GM12878 (cell line): ENCODE results near the gene ZNF304. TPM values are rescaled to one million over a fixed set of nuclear protein-coding genes. Genes with fewer than 3 reads are reported as not detected.
"Not testable (repeated sequence)": the region's sequence is repeated elsewhere in the genome, so short reads cannot be mapped to it uniquely, and the experiment has no call there.

Source experiments
- ATAC-seq: fragments of 200-7000 bp; cut with Tn5 transposase; 3 replicates; pipeline ENCODE4 v1.9.1; 2020; ENCODE audit warnings: mild to moderate bottlenecking, moderate library complexity
- BruUV-seq: library from RNA; stranded (reverse); fragments of 400-500 nt; replicated peaks from 2 replicates; lab custom pipeline; 2021; lab: Mats Ljungman, UMichigan
- CTCF ChIA-PET: fragments of 300-600 bp; sonication (Branson Sonifier 250); formaldehyde crosslinking; extraction: SDS; loops from one replicate; lab custom pipeline; 2021; ENCODE audit warnings: inconsistent platforms; lab: Yijun Ruan, JAX
- POLR2A ChIA-PET: fragments of 350-600 bp; formaldehyde crosslinking; extraction: SDS; loops from one replicate; lab custom pipeline; 2021; ENCODE audit warnings: inconsistent platforms; lab: Charles Lee
- RAD21 ChIA-PET: fragments of 300-600 bp; sonication (Branson Sonifier 250); formaldehyde crosslinking; loops from one replicate; lab custom pipeline; 2023; ENCODE audit warnings: antibody characterized with exemption; ENCODE audit not compliant: unreplicated experiment; lab: Charles Lee
- SMC1A ChIA-PET: fragments of 300-600 bp; sonication (Branson Sonifier 250); formaldehyde crosslinking; loops from one replicate; lab custom pipeline; 2023; ENCODE audit not compliant: unreplicated experiment, uncharacterized antibody; lab: Charles Lee
- DNase-seq: peaks from one replicate; pipeline ENCODE4 v3.0.0-alpha.2; 2011; ENCODE audit warnings: low read depth, low spot score
- FAIRE-seq: peaks from 3 replicates; lab custom pipeline; 2011; peaks lifted over from hg19 to GRCh38; lab: Jason Lieb, UNC
- H2AFZ ChIP-seq: 2 replicates; pipeline ENCODE4 v1.6.0; 2011; ENCODE audit warnings: low read depth, low read length, control low read depth; ENCODE audit not compliant: control insufficient read depth
- H3K27ac ChIP-seq: 2 replicates; pipeline ENCODE4 v1.5.1; 2011; ENCODE audit warnings: control low read depth; ENCODE audit not compliant: control insufficient read depth, insufficient read depth
- H3K27me3 ChIP-seq, 2 experiments: replicated peaks in 1 of 2; 2 replicates each; pipeline versions ENCODE4 v1.6.0 to v1.6.1; 2011; ENCODE audit warnings: low read length in 1 of 2; ENCODE audit not compliant: control insufficient read depth in 2 of 2, insufficient read depth in 2 of 2
- H3K36me3 ChIP-seq, 2 experiments: 2 replicates each; pipeline ENCODE4 v1.5.1; 2011; ENCODE audit warnings: low read length in 1 of 2; ENCODE audit not compliant: control insufficient read depth in 2 of 2, insufficient read depth in 2 of 2
- H3K4me1 ChIP-seq: 2 replicates; pipeline ENCODE4 v1.6.1; 2011; ENCODE audit warnings: mild to moderate bottlenecking, low read length, moderate library complexity, mixed read lengths; ENCODE audit not compliant: control insufficient read depth, insufficient read depth
- H3K4me2 ChIP-seq: 2 replicates; pipeline ENCODE4 v1.6.0; 2011; ENCODE audit warnings: control low read depth; ENCODE audit not compliant: control insufficient read depth, insufficient read depth
- H3K4me3 ChIP-seq: fragments of 200-600 bp; sonication (generic); 2 replicates; pipeline ENCODE4 v1.5.1; 2016
- H3K79me2 ChIP-seq: 2 replicates; pipeline ENCODE4 v1.6.0; 2011; ENCODE audit warnings: low read length; ENCODE audit not compliant: control insufficient read depth, insufficient read depth
- H3K9ac ChIP-seq: 2 replicates; pipeline ENCODE4 v1.8.0; 2011; ENCODE audit warnings: low read length, control low read depth, mixed read lengths; ENCODE audit not compliant: control insufficient read depth, insufficient read depth
- H3K9me3 ChIP-seq: replicated peaks from 3 replicates; pipeline ENCODE4 v1.5.1; 2011; ENCODE audit warnings: mild to moderate bottlenecking, low read length; ENCODE audit not compliant: control insufficient read depth, insufficient read depth
- H4K20me1 ChIP-seq: 2 replicates; pipeline ENCODE4 v1.6.0; 2011; ENCODE audit not compliant: control insufficient read depth, insufficient read depth
- BCL11A ChIP-seq: IDR thresholded peaks from 2 replicates; pipeline ENCODE4 v1.6.1; 2011; ENCODE audit warnings: low read depth, low read length
- CREB1 ChIP-seq: IDR thresholded peaks from 2 replicates; pipeline ENCODE4 v1.6.1; 2012; ENCODE audit warnings: low read depth, mild to moderate bottlenecking, inconsistent platforms
- FOS ChIP-seq: IDR thresholded peaks from 3 replicates; pipeline ENCODE4 v1.6.1; 2011; ENCODE audit warnings: borderline replicate concordance; ENCODE audit not compliant: insufficient read length; ENCODE audit errors: extremely low read depth
- KDM1A ChIP-seq: fragments of 200-600 bp; sonication (generic); IDR thresholded peaks from 2 replicates; pipeline ENCODE4 v1.6.1; 2016; ENCODE audit warnings: borderline replicate concordance
- MTA2 ChIP-seq: fragments of 450-650 bp; IDR thresholded peaks from 2 replicates; pipeline ENCODE4 v1.6.1; 2016; ENCODE audit warnings: low read depth, mild to moderate bottlenecking, moderate library complexity
- POLR2A ChIP-seq: IDR thresholded peaks from 2 replicates; pipeline ENCODE4 v1.6.1; 2011; ENCODE audit warnings: low read depth, mild to moderate bottlenecking, low read length
- RAD21 ChIP-seq: IDR thresholded peaks from 2 replicates; pipeline ENCODE4 v1.6.1; 2011; ENCODE audit warnings: mild to moderate bottlenecking, low read depth, low read length, moderate library complexity; ENCODE audit not compliant: insufficient read depth
- RBBP5 ChIP-seq: fragments of 200-600 bp; sonication (generic); conservative IDR thresholded peaks from 2 replicates; pipeline ENCODE4 v1.6.1; 2016
- SIN3A ChIP-seq: IDR thresholded peaks from 2 replicates; pipeline ENCODE4 v1.6.1; 2012; ENCODE audit warnings: low read depth, low read length, improper control_type of control experiment
- SMARCA5 ChIP-seq: fragments of 450-650 bp; IDR thresholded peaks from 2 replicates; pipeline ENCODE4 v1.6.1; 2017; ENCODE audit warnings: mild to moderate bottlenecking
- SUZ12 ChIP-seq: fragments of 200-600 bp; sonication (generic); IDR thresholded peaks from one replicate; pipeline ENCODE4 v1.6.1; 2018; ENCODE audit warnings: antibody characterized with exemption, mild to moderate bottlenecking; ENCODE audit not compliant: unreplicated experiment
- ZNF24 ChIP-seq: fragments of 450-650 bp; IDR thresholded peaks from 2 replicates; pipeline ENCODE4 v1.6.1; 2017; ENCODE audit warnings: antibody characterized with exemption, mild to moderate bottlenecking
- ZNF622 ChIP-seq: fragments of 450-650 bp; IDR thresholded peaks from 2 replicates; pipeline ENCODE4 v1.6.1; 2017; ENCODE audit warnings: mild to moderate bottlenecking, inconsistent platforms
- WGBS: methylation state at CpG from one replicate; pipeline ENCODE4 v1.1.6; 2016; ENCODE audit warnings: low lambda C conversion rate; ENCODE audit not compliant: insufficient replicate concordance, insufficient coverage; ENCODE audit errors: missing lambda C conversion rate; 5-methylcytosine and 5-hydroxymethylcytosine counted together
- in situ Hi-C: fragments of 300-500 bp; cut with MboI; formaldehyde crosslinking; loops from 9 replicates; pipeline ENCODE4 v1.14.3; 2018; ENCODE audit warnings: mixed read lengths
- intact Hi-C: fragments of 100-400 bp; cut with micrococcal nuclease; formaldehyde crosslinking; loops from one replicate; pipeline ENCODE4 v1.14.2; 2022; ENCODE audit not compliant: unreplicated experiment
- polyA plus RNA-seq, 11 experiments: library from polyadenylated mRNA; depleted of rRNA in 4 of 11; unstranded in 6 of 11; stranded (reverse) in 5 of 11; fragments of >200 nt; fragmentation: Nextera tagmentation in 4 of 11; fragmentation: Illumina TruSeq in 1 of 11; extraction: Ambion mirVana in 4 of 11; extraction: Trizol in 1 of 11; gene quantifications; 1 replicate in 1 of 11; 2 replicates in 10 of 11; pipeline versions ENCODE4 v1.2.1 to v1.2.3, GENCODE V29; 2011 to 2016; ENCODE audit warnings: inconsistent platforms in 2 of 11, missing spikeins in 2 of 11, low read depth in 1 of 11
- total RNA-seq, 4 experiments: library from RNA; depleted of rRNA in 3 of 4; stranded (reverse); fragments of >200 nt in 3 of 4; fragmentation: Illumina TruSeq in 1 of 4; extraction: Trizol in 1 of 4; gene quantifications; 2 replicates each; pipeline versions ENCODE4 v1.2.1 to v1.2.3, GENCODE V29; 2013 to 2021
- TF ChIP-seq, protein P1 (sequence below): fragments of 450-650 bp; IDR thresholded peaks from 2 replicates; pipeline ENCODE4 v1.6.1; 2016; ENCODE audit warnings: mild to moderate bottlenecking, moderate library complexity, borderline replicate concordance

The ZNF304 gene
- total and polyA plus RNA-seq, 10 of the 15 experiments (the other 5 are each of a cell fraction or from before 2014, with no cell fraction given) = 1.1 to 11.6 (median 6.9) TPM

DNA sequence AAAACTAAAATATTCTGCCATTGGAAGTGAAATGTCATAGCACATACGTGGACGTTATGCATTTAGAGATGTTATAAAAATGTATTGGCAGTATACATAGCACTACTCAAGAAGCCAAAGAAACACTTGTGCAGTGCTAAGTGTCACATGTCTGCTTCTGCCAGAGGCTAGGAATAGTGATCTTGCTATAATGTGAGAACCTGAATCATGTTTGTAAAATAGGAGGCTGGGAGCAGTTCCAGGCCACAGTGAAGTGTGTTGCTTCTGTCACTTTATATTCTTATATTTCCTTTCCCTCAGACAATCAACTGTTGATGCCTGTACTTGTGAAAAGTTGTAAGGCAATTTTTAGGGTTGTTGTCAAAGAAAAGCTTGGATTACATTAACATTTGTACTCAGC lies 15.7 kb downstream of the ZNF304 start (continued):
- TF ChIP-seq ZNF24 (no peak), SMARCA5 (no peak)

DNA sequence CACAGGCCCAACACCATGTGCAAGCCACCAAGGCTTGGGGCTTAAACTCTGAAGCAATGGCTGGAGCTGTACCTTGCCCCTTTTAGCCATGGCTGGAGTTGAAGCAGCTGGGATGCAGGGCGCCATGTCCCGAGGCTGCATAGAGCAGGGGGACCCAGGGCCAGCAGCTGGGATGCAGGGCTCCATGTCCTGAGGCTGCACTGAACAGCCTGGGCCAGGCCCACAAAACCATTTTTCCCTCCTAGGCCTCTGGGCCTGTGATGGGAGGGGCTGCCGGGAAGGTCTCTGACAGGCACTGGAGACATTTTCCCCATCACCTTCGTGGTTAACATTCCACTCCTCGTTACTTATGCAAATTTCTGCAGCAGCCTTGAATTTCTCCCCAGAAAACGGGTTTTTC lies 23.1 kb downstream of the ZNF304 start:
- WGBS = 96% methylated on average over 6 of the region's 6 CpGs
- H4K20me1 ChIP-seq = no peaks in the 10 kb centered on the region
- ATAC-seq = no peak

DNA sequence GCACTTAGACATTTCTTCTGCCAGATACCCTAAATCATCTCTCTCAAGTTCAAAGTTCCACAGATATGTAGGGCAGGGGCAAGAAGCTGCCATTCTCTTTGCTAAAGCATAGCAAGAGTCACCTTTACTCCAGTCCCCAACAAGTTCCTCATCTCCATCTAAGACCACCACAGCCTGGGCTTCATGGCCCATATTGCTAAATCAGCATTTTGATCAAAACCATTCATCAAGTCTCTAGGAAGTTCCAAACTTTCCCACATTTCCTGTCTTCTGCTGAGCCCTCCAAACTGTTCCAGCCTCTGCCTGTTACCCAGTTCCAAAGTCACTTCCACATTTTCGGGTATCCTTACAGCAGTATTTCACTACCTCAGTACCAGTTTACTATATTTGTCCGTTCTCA lies 23.6 kb downstream of the ZNF304 start:
- ATAC-seq, H3K4me1 ChIP-seq, H4K20me1 ChIP-seq, H3K9ac ChIP-seq, H3K36me3 ChIP-seq, H3K4me3 ChIP-seq, in situ Hi-C loops, H2AFZ ChIP-seq, SMC1A ChIA-PET, H3K79me2 ChIP-seq, FAIRE-seq, intact Hi-C loops, BruUV-seq, H3K27ac ChIP-seq, DNase-seq, H3K4me2 ChIP-seq, POLR2A ChIA-PET, CTCF ChIA-PET, H3K27me3 ChIP-seq, RAD21 ChIA-PET: not testable (repeated sequence)
- peaks cover 20% of the 10 kb centered on the region for H3K9me3 ChIP-seq
- 98% methylated on average over 2 of the region's 2 CpGs for WGBS

More for the DNA sequence above, 23.1 kb downstream of the ZNF304 start:
- Histone ChIP-seq H3K4me2 (no peak overlapping the region), H3K36me3 (peaks cover 2 to 5% of the 10 kb centered on the region in 2 experiments; a peak in 2 of 4 replicates), H3K9me3 (peaks cover 20% of the 10 kb centered on the region), H3K4me1 (no peaks in the 10 kb centered on the region), H3K9ac (no peak overlapping the region), H3K27ac (no peak overlapping the region), H3K4me3 (no peak overlapping the region), H3K27me3 (no peaks in the 10 kb centered on the region), H2AFZ (no peak overlapping the region)
- DNase-seq (no peak), FAIRE-seq (no peak)
- in situ Hi-C loops (no loop called here), intact Hi-C loops (no loop called here)
- TF ChIP-seq SIN3A (no peak), RAD21 (no peak), FOS (no peak), ZNF622 (no peak), CREB1 (no peak), POLR2A (no peak), KDM1A (no peak), RBBP5 (no peak), MTA2 (no peak), BCL11A (no peak), SUZ12 (no peak)
- TF ChIP-seq, protein P1, sequence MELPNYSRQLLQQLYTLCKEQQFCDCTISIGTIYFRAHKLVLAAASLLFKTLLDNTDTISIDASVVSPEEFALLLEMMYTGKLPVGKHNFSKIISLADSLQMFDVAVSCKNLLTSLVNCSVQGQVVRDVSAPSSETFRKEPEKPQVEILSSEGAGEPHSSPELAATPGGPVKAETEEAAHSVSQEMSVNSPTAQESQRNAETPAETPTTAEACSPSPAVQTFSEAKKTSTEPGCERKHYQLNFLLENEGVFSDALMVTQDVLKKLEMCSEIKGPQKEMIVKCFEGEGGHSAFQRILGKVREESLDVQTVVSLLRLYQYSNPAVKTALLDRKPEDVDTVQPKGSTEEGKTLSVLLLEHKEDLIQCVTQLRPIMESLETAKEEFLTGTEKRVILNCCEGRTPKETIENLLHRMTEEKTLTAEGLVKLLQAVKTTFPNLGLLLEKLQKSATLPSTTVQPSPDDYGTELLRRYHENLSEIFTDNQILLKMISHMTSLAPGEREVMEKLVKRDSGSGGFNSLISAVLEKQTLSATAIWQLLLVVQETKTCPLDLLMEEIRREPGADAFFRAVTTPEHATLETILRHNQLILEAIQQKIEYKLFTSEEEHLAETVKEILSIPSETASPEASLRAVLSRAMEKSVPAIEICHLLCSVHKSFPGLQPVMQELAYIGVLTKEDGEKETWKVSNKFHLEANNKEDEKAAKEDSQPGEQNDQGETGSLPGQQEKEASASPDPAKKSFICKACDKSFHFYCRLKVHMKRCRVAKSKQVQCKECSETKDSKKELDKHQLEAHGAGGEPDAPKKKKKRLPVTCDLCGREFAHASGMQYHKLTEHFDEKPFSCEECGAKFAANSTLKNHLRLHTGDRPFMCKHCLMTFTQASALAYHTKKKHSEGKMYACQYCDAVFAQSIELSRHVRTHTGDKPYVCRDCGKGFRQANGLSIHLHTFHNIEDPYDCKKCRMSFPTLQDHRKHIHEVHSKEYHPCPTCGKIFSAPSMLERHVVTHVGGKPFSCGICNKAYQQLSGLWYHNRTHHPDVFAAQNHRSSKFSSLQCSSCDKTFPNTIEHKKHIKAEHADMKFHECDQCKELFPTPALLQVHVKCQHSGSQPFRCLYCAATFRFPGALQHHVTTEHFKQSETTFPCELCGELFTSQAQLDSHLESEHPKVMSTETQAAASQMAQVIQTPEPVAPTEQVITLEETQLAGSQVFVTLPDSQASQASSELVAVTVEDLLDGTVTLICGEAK = no peak
- TF ChIP-seq, all 136 proteins: peak for 0
- CTCF ChIA-PET = no interaction called here
- SMC1A ChIA-PET = no interaction called here
- H3K79me2 ChIP-seq = no peaks in the 10 kb centered on the region
- POLR2A ChIA-PET = no interaction called here
- no TSS peak for BruUV-seq
- RAD21 ChIA-PET = no interaction called here
